K562 (cell line): Measurements from ENCODE around the gene ACTG2. TPM values are rescaled to one million over a fixed set of nuclear protein-coding genes. Genes with fewer than 3 reads are reported as not detected.

Experiments
- BDP1 ChIP-seq: IDR thresholded peaks from 3 replicates; pipeline ENCODE4 v1.6.1; 2011; ENCODE audit not compliant: insufficient read length, insufficient read depth
- TGIF2 ChIP-seq: sonication (generic); formaldehyde crosslinking; IDR thresholded peaks from 2 replicates; pipeline ENCODE4 v1.8.1; 2022; ENCODE audit warnings: mild to moderate bottlenecking, missing genetic modification reagents, moderate library complexity
- polyA plus RNA-seq, 8 experiments: library from polyadenylated mRNA; depleted of rRNA in 4 of 8; stranded (reverse) in 5 of 8; unstranded in 3 of 8; fragments of >200 nt; fragmentation: Nextera tagmentation in 2 of 8; fragmentation: Illumina TruSeq in 1 of 8; extraction: Ambion mirVana in 2 of 8; extraction: Trizol in 1 of 8; gene quantifications; 2 replicates each; pipeline versions ENCODE4 v1.2.1 to v1.2.3, GENCODE V29; 2011 to 2014; ENCODE audit warnings: inconsistent platforms in 1 of 8, missing spikeins in 1 of 8
- total RNA-seq, 7 experiments: library from RNA; depleted of rRNA in 6 of 7; stranded (reverse); fragments of >200 nt in 6 of 7; fragmentation: Illumina TruSeq in 2 of 7; extraction: Trizol in 2 of 7; gene quantifications; 2 replicates each; pipeline versions ENCODE4 v1.2.1 to v1.2.3, GENCODE V29; 2011 to 2021; ENCODE audit warnings: low replicate concordance in 1 of 7
- TF ChIP-seq, protein P1 (sequence below), 2 experiments: fragments of 450-650 bp; formaldehyde crosslinking in 1 of 2; IDR thresholded peaks; 2 replicates each; pipeline versions ENCODE4 v1.4.0 to v1.6.1; 2014 to 2020; ENCODE audit warnings: mild to moderate bottlenecking in 2 of 2, borderline replicate concordance in 1 of 2, low read depth in 1 of 2

ACTG2 gene
- total and polyA plus RNA-seq, 9 of the 15 experiments (the other 6 are each of a cell fraction or from before 2014, with no cell fraction given): 0.06 to 0.60 TPM; not detected in 7

DNA sequence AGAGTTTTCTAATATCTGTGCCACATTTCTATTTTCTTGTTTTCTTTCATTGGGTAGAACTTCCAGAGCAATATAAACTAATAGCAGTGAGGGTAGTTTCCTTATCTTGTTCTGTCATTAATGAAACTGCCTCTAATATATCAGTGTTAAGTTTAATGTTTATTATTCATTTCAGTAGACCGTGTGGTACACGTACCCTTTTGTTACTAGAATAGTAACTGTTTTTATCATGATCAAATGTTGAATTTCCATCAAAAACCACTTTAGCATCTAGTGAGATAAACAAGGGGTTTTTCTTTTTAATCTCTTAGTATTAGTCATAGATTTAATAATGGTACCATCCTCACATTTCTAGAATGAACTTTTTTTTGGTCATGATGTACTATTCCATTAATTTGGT, 49.9 kb downstream of the ACTG2 start (continued):
- TF ChIP-seq, protein P1, sequence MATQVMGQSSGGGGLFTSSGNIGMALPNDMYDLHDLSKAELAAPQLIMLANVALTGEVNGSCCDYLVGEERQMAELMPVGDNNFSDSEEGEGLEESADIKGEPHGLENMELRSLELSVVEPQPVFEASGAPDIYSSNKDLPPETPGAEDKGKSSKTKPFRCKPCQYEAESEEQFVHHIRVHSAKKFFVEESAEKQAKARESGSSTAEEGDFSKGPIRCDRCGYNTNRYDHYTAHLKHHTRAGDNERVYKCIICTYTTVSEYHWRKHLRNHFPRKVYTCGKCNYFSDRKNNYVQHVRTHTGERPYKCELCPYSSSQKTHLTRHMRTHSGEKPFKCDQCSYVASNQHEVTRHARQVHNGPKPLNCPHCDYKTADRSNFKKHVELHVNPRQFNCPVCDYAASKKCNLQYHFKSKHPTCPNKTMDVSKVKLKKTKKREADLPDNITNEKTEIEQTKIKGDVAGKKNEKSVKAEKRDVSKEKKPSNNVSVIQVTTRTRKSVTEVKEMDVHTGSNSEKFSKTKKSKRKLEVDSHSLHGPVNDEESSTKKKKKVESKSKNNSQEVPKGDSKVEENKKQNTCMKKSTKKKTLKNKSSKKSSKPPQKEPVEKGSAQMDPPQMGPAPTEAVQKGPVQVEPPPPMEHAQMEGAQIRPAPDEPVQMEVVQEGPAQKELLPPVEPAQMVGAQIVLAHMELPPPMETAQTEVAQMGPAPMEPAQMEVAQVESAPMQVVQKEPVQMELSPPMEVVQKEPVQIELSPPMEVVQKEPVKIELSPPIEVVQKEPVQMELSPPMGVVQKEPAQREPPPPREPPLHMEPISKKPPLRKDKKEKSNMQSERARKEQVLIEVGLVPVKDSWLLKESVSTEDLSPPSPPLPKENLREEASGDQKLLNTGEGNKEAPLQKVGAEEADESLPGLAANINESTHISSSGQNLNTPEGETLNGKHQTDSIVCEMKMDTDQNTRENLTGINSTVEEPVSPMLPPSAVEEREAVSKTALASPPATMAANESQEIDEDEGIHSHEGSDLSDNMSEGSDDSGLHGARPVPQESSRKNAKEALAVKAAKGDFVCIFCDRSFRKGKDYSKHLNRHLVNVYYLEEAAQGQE (IDR thresholded peaks at IDR 0.05; ENCODE audit: borderline replicate concordance): no peak
- TF ChIP-seq, protein P1 (CRISPR knock-in tag; IDR thresholded peaks at IDR 0.05; ENCODE audit: low read depth): no peak
- TF ChIP-seq TGIF2 (CRISPR knock-in tag) (no peak), BDP1 (no peak)
